Type B pancreatic cell (in vitro differentiated cells): ENCODE results near the gene TRAF4. TPM values are rescaled to one million over a fixed set of nuclear protein-coding genes. Genes with fewer than 3 reads are reported as not detected.

Experiments used
- DNase-seq: peaks from one replicate; pipeline ENCODE4 v3.0.0; 2021; ENCODE audit warnings: mixed read lengths; ENCODE audit not compliant: unreplicated experiment; ENCODE audit errors: extremely low spot score
- H3K27ac Mint-ChIP-seq: 2 replicates; pipeline ENCODE4 v1.8.0; 2021; ENCODE audit warnings: mild to moderate bottlenecking, mixed read lengths
- H3K27me3 Mint-ChIP-seq: 2 replicates; pipeline ENCODE4 v1.8.0; 2021; ENCODE audit warnings: mixed read lengths
- H3K36me3 Mint-ChIP-seq: 2 replicates; pipeline ENCODE4 v1.8.0; 2021; ENCODE audit warnings: mixed read lengths
- H3K4me1 Mint-ChIP-seq: one replicate; pipeline ENCODE4 v1.8.0; 2021; ENCODE audit warnings: mixed read lengths; ENCODE audit not compliant: unreplicated experiment
- H3K4me3 Mint-ChIP-seq: 2 replicates; pipeline ENCODE4 v1.8.0; 2021; ENCODE audit warnings: mild to moderate bottlenecking, mixed read lengths
- H3K9me3 Mint-ChIP-seq: 2 replicates; pipeline ENCODE4 v1.8.0; 2021; ENCODE audit warnings: mixed read lengths
- CTCF ChIP-seq: fragments of 200-600 bp; sonication (generic); conservative IDR thresholded peaks from 2 replicates; pipeline ENCODE4 v1.5.0; 2021; ENCODE audit warnings: antibody characterized with exemption, mild to moderate bottlenecking
- total RNA-seq: library from RNA; stranded (reverse); gene quantifications from 2 replicates; pipeline ENCODE4 v1.2.1, GENCODE V29; 2021; ENCODE audit warnings: low replicate concordance

Gene TRAF4
- total RNA-seq, 1 donor from 2014 or later = 219 TPM

GRCh38 chr17:28726226-28726626 lies 17.6 kb upstream of the TRAF4 start, which contains the start of gene TLCD1:
TLCD1 (minus strand) TSS chr17:28726233; CDS start chr17:28726097, 136 bp downstream.
- Mint-ChIP-seq H3K9me3 (peaks cover 4% of the 10 kb centered on the region), H3K27me3 (no peaks in the 10 kb centered on the region), H3K4me3 (peak within 1 kb of the TSS; percentile 96), H3K4me1 (peaks cover 38% of the 10 kb centered on the region), H3K36me3 (peaks cover 22% of the 10 kb centered on the region), H3K27ac (peak within 1 kb of the TSS; percentile 100)
- TF ChIP-seq CTCF = no peak
- peak; percentile 81 for DNase-seq

- peaks cover 19% of the 10 kb centered on the region for H3K36me3 Mint-ChIP-seq
- H3K4me3 Mint-ChIP-seq = peak overlapping the region; percentile 96
- peak; percentile 98 for DNase-seq
- peaks cover 4% of the 10 kb centered on the region for H3K9me3 Mint-ChIP-seq
- H3K27ac Mint-ChIP-seq = peak overlapping the region; percentile 100
- peaks cover 33% of the 10 kb centered on the region for H3K4me1 Mint-ChIP-seq
- TF ChIP-seq CTCF = peak; percentile 99
- H3K27me3 Mint-ChIP-seq = no peaks in the 10 kb centered on the region
Observed at GRCh38 chr17:28726627-28727491, 17.0 kb upstream of the TRAF4 start.

- Mint-ChIP-seq H3K27ac (peak within 1 kb of the TSS; percentile 100), H3K36me3 (peaks cover 13% of the 10 kb centered on the region), H3K4me1 (peaks cover 27% of the 10 kb centered on the region), H3K9me3 (peaks cover 4% of the 10 kb centered on the region), H3K27me3 (no peaks in the 10 kb centered on the region), H3K4me3 (peak within 1 kb of the TSS; percentile 96)
- TF ChIP-seq CTCF = no peak
- peak; percentile 96 for DNase-seq
Observed at GRCh38 chr17:28728364-28729200, 15.2 kb upstream of the TRAF4 start, which contains the start of gene NEK8. NEK8 (plus strand) TSS chr17:28728788; CDS start chr17:28728814, 26 bp downstream.

GRCh38 chr17:28729950-28730330 lies 13.9 kb upstream of the TRAF4 start:
- peak overlapping the region; percentile 6 for H3K4me3 Mint-ChIP-seq

More at GRCh38 chr17:28729950-28730330, 13.9 kb upstream of the TRAF4 start:
- DNase-seq = no peak
- peaks cover 15% of the 10 kb centered on the region for H3K4me1 Mint-ChIP-seq
- TF ChIP-seq CTCF = no peak
- no peaks in the 10 kb centered on the region for H3K27me3 Mint-ChIP-seq
- peak overlapping the region; percentile 35 for H3K27ac Mint-ChIP-seq
- H3K36me3 Mint-ChIP-seq = peaks cover 4% of the 10 kb centered on the region
- H3K9me3 Mint-ChIP-seq = peaks cover 4% of the 10 kb centered on the region
